HG02870 (cell line): ENCODE data around the gene GLIS2.

ENCODE experiments used
- ATAC-seq: cut with Tn5 transposase; IDR thresholded peaks from one replicate; pipeline ENCODE4 v1.9.1; 2021; ENCODE audit warnings: mild to moderate bottlenecking, moderate library complexity; ENCODE audit not compliant: unreplicated experiment

GLIS2 gene

GRCh38 chr16:4381072-4381934 is 65.4 kb downstream of the GLIS2 start:
- ATAC-seq: no peak

- ATAC-seq: no peak
Observed at GRCh38 chr16:4381935-4382794, 66.3 kb downstream of the GLIS2 start.

- no peak for ATAC-seq
Observed at GRCh38 chr16:4382795-4383357, 67.0 kb downstream of the GLIS2 start.

GRCh38 chr16:4383591-4384444 is 68.0 kb downstream of the GLIS2 start:
- ATAC-seq: no peak

GRCh38 chr16:4384509-4384942 is 68.7 kb downstream of the GLIS2 start:
- no peak for ATAC-seq

GRCh38 chr16:4385066-4385788 is 69.4 kb downstream of the GLIS2 start:
- no peak for ATAC-seq

- ATAC-seq: no peak
Observed at GRCh38 chr16:4385789-4386450, 70.1 kb downstream of the GLIS2 start.

- no peak for ATAC-seq
Observed at GRCh38 chr16:4386451-4386805, 70.6 kb downstream of the GLIS2 start.

- no peak for ATAC-seq
Observed at GRCh38 chr16:4386951-4387565, 71.2 kb downstream of the GLIS2 start.

GRCh38 chr16:4387781-4388180 is 71.9 kb downstream of the GLIS2 start:
- no peak for ATAC-seq

- no peak for ATAC-seq
Observed at GRCh38 chr16:4388271-4389021, 72.6 kb downstream of the GLIS2 start.
